DMS53 (cell line): ENCODE measurements around the gene FAS.

Source experiments
- DNase-seq: peaks from one replicate; lab custom pipeline; 2025; lab: John Stamatoyannopoulos, UW

FAS gene

DNA sequence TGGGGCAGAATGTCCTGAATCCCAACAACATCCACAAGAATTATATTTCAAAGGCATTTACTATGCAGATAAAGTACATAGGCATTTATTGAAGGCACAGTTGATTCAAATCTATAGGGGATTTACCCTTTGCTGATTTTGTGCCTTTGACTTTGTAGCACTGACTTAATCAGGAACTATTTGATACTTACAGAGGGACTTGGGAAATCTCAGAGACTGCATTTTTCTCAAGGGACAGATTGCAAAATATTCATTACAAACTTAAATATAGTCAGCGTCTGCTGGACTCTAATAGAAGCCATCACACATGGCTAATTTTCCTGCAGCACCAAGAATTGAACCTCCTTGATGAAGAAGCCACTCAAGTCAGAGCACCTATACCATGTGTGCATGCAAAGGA, 44.9 kb downstream of the FAS start:
- DNase-seq = no peak

DNA sequence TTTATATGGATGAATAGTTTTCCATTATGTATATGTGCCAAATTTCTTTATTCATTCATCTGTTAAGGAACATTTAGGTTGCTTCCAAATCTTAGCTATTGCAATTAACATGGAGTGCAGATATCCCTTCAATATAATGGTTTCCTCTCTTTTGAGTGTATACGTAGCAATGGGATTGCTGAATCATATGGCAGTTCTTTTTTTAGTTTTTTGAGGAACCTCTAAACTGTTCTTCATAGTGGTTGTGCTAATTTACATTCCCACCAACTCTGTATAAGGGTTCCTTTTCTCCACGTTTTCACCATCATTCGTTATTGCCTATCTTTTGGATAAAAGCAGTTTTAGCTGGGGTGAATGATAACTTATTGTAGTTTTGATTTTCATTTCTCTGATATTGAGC, 46.5 kb downstream of the FAS start:
- DNase-seq = no peak

DNA sequence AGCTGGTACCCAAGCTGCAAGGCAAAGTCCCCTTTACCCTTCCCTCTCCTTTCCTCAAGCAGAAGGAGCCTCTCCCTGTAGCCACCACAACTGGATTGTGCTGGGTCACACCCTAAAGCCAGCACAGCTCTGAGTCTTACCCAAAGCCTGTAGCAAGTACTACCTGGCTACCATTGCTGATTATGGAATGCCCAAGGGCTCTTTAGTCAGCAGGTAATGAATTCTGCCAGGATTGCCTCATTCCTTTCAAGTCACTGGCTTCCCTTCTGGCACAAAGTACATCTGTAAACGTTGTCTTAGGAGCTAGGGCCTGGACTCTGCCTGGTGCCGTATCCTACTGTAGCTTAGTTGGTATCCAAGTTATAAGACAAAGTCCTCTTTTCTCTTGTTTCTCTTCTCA, 52.0 kb downstream of the FAS start:
- no peak for DNase-seq

DNA sequence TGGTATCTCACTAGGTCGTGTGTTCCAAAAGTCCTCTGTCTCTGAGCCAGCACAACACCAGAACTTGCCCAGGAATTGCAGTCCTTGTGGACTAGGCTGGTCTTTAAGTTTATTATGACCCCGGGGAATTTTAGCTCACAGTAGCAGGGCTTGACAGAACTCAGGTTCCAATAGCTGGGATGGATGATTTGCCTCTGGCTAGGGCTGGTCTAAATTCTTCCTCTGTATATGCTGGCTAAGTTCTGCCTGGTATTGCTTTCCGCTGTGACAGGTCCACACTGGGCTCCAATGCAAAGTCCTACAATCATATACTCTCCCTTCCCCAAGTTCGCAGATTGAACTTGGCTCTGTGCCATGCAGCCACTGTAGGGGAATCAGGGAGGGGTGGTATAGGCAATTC, 52.5 kb downstream of the FAS start:
- no peak for DNase-seq

DNA sequence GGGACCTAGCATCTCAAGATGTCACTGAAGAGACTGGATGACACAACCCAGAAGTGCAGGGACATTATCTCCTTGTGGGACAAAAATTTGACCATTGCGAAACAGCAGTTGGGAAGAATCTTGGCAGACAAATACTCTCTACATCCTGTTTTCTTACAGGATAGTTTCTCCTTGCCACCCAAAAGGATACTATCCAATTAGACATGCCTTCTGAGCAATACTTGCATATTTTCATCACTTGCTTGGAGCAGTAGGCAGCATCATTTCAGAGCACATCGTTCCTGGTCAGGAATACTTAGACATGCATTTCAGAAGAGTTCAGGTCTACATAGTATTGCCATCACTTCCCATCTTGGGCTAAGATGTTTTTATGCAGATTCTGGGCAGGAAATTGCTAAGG, 56.8 kb downstream of the FAS start:
- no peak for DNase-seq

DNA sequence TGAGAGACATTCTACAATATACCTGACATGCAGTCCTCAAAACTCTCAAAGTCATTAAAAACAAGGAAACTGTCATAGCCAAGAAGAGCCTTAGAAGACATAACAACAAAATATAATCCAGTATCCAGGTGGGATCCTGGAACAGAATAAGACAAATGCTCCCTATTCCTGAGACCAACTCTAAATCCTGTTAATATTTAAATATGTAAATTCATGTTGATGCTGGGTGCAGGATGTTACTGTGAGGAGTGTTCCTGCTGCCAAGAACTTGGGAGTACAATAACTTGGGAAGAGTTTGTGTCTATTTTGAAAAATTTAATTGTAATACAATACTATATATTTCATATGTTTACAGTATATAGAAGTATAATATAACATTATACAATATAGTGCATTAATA, 61.0 kb downstream of the FAS start:
- DNase-seq = no peak

DNA sequence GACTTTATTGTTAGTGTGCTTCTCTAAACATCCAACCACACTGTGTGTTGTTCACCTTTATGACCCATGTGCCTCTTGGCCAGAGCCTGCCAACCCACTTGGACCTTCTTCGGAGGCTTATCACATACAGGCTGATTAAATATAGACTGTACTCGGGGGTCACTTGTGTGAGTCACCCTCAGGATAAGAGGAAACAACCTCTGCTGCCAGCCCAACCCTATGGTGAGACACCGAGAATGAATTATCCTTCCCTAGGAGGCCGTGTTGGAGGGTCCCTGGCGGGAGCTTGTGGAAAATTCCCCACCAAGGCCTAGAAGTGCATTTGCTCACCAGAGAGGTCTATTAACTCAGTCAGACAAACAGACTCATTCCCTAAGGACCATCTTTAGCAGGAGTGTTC, 63.0 kb downstream of the FAS start:
- DNase-seq = no peak

DNA sequence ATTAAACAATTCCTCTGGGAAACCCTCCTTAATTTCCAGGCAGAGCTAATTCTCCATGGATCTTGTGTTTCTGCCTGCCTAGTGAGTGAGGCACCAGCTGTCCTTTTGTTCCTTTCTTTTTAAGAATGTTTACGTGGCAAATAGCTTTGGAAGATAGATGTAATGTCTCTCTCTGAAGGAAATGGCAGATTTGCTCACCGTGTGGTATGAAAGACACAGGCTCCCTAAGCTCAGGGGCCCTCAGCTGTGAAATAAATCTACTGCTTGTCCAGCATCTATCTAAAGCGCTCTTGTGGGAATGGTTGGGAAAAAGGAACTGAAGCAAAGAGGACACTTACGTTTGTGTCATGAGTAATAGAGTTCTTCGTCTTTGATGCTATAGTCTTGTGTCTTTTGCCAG, 64.6 kb downstream of the FAS start:
- no peak for DNase-seq

DNA sequence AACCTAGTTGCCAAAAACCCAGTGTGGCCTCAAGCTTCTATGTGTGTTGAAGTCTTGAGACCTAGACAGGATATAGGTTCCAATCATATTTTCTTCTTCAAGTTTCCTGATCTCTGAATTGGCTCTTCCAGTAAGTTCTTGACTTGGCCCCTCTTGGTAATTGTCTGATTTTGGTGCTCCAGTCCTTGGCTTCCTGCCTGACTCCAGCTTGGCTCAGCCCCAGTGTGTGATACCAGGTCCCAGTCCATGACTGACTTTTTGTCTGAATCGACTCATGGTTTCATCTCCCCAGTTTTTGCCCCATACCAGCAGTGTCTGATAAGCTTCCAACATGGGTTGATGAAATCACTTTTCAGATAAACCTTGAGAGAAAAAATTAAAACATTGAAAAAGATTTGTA, 72.3 kb downstream of the FAS start:
- DNase-seq = no peak

DNA sequence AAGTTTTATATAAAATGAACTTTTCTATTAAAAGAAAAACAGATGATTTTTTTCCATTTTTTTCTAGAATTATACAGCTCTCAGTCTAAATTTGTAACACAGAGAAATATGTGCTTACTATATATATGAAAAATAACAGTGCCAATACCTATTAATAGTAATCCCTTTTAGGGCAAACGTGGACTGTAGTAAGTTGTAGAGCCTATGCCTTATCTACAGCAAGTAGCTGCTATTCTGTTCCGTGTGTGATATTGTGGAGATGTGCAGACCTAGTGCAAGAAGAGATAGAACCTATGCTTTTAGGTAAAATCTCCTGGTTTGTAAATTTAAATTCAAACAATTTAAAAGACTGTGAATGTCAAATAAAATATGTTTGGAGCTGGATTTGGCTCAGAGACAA, 72.9 kb downstream of the FAS start:
- no peak for DNase-seq

DNA sequence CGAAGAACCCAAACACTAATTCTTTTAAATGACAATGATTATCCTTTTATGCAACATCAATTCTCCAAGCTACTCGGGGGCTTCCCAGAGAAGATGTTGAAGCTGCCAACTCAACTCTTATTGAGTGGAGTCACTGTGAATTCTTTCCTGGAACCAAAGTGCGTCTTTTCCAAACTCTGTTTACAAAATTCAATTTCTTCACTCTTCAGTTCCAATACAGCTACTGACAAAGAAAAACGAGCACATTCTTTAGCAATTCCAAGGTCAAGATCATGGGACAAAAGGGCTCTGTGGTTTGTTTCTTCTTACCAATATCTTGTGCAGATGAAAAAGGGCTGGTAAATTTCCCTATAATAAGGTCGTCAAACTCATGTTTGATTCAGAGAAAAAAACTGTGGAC, 74.2 kb downstream of the FAS start:
- DNase-seq = no peak
